ENCODE measurements around the gene NPAS2. TPM values are rescaled to one million over a fixed set of nuclear protein-coding genes. Genes with fewer than 3 reads are reported as not detected.
A peak's percentile ranks its signal among the peaks of the same experiment; 100 is the strongest.

Gene NPAS2
- total RNA-seq, 4 donors from 2014 or later, result 63.0 to 134 (median 115) TPM

DNA sequence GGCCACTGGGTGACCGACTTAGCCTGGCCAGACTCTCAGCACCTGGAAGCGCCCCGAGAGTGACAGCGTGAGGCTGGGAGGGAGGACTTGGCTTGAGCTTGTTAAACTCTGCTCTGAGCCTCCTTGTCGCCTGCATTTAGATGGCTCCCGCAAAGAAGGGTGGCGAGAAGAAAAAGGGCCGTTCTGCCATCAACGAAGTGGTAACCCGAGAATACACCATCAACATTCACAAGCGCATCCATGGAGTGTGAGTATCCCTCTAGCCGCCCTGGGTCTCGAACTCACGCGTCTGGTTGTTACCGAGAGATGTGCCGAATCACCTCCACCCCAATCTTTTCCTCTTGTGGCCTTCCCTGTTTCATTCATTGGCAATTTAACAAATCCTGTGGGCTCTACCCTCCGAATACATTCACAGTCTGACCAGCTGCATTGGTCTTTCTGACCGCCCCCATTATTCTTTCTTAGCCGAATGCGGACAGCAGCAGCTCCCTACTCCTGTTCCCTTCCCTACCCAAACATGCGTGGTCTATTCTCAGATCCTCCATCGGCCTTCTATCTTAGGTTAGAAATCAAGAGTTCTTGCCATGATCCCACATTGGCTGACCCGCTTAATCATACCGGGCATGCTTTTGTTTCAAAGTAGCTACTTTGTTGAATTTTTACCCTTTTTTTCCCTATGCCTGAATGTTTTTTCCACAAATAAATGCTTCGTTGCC lies 182.8 kb downstream of the NPAS2 start:
- Histone ChIP-seq H3K9me3 (no peaks in the 10 kb centered on the region), H3K4me1 (peaks cover 9 to 34% (median 20%) of the 10 kb centered on the region in 4 donors), H3K27me3 (no peaks in the 10 kb centered on the region), H3K4me3 (peak overlapping the region; percentile 58 to 74 (median 64)), H3K36me3 (peaks cover 0 to 37% (median 17%) of the 10 kb centered on the region in 4 donors), H3K27ac (peak overlapping the region; percentile 87 to 89 (median 89))
- WGBS, 2 donors (ENCODE audit: low coverage in 1 of 2), result 0 to 1% methylated on average over 21 to 26 of the region's 26 CpGs
- peak; percentile 21 for DNase-seq
- in situ Hi-C loops (cut with MboI; ENCODE audit: low pct_ligation_motif_present in 1 of 4, low pct_unique_long_range_greater_than_20kb in 1 of 4, low sequenced_read_pairs in 3 of 4), result loop anchor here in 2 of 4 donors (25.0 kb wide), 1 partner anchor 210 kb away; no protein-coding TSS in a partner anchor
- TF ChIP-seq POLR2A (IDR thresholded peaks at IDR 0.05), result no peak
- TF ChIP-seq, protein P1, sequence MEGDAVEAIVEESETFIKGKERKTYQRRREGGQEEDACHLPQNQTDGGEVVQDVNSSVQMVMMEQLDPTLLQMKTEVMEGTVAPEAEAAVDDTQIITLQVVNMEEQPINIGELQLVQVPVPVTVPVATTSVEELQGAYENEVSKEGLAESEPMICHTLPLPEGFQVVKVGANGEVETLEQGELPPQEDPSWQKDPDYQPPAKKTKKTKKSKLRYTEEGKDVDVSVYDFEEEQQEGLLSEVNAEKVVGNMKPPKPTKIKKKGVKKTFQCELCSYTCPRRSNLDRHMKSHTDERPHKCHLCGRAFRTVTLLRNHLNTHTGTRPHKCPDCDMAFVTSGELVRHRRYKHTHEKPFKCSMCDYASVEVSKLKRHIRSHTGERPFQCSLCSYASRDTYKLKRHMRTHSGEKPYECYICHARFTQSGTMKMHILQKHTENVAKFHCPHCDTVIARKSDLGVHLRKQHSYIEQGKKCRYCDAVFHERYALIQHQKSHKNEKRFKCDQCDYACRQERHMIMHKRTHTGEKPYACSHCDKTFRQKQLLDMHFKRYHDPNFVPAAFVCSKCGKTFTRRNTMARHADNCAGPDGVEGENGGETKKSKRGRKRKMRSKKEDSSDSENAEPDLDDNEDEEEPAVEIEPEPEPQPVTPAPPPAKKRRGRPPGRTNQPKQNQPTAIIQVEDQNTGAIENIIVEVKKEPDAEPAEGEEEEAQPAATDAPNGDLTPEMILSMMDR (IDR thresholded peaks at IDR 0.05), result no peak
- no peak for TF ChIP-seq POLR2AphosphoS5 (IDR thresholded peaks at IDR 0.05)
- intact Hi-C loops (cut with DNase I; ENCODE audit: low total_unique reads), result no loop called here

DNA sequence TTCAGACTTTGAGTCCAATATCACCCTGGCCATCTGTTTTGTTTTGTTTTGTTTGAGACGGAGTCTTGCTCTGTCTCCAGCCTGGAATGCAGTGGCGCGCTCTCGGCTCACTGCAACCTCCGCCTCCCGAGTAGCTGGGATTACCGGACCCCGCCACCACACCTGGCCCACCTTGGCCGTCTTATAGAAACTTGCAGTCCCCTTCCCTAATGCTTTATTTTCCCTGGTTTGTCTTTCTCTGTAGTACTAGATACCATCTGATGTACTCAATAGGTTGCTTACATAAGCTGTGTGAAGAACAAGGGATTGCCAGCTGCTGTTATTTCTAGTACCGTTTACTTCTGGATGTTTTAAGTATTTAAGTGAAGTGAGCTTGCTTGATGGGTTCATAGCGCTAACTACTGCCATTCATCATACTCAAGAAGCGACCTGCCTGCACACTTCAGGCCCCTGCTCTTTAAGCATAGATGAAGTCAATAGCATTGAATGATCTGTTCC lies 183.4 kb downstream of the NPAS2 start:
- 10 to 23% methylated on average over 11 to 12 of the region's 12 CpGs for WGBS, 2 donors (ENCODE audit: low coverage in 1 of 2)
- DNase-seq, result no peak
- H3K27ac ChIP-seq, result peak overlapping the region; percentile 87 to 89 (median 89)
- TF ChIP-seq POLR2AphosphoS5 (IDR thresholded peaks at IDR 0.05) (no peak), POLR2A (IDR thresholded peaks at IDR 0.05) (no peak), EP300 (IDR thresholded peaks at IDR 0.05; ENCODE audit: low read depth) (no peak)
- TF ChIP-seq, protein P1 (IDR thresholded peaks at IDR 0.05), result no peak
- no peaks in the 10 kb centered on the region for H3K27me3 ChIP-seq
- in situ Hi-C loops (cut with MboI; ENCODE audit: low pct_ligation_motif_present in 1 of 4, low pct_unique_long_range_greater_than_20kb in 1 of 4, low sequenced_read_pairs in 3 of 4), result loop anchor here in 2 of 4 donors (25.0 kb wide), 1 partner anchor 209 kb away; no protein-coding TSS in a partner anchor
- H3K4me1 ChIP-seq, result peaks cover 9 to 34% (median 20%) of the 10 kb centered on the region in 4 donors
- peak overlapping the region; percentile 58 to 74 (median 64) for H3K4me3 ChIP-seq
- H3K36me3 ChIP-seq, result peaks cover 0 to 40% (median 17%) of the 10 kb centered on the region in 4 donors
- intact Hi-C loops (cut with DNase I; ENCODE audit: low total_unique reads), result no loop called here
- H3K9me3 ChIP-seq, result no peaks in the 10 kb centered on the region

DNA sequence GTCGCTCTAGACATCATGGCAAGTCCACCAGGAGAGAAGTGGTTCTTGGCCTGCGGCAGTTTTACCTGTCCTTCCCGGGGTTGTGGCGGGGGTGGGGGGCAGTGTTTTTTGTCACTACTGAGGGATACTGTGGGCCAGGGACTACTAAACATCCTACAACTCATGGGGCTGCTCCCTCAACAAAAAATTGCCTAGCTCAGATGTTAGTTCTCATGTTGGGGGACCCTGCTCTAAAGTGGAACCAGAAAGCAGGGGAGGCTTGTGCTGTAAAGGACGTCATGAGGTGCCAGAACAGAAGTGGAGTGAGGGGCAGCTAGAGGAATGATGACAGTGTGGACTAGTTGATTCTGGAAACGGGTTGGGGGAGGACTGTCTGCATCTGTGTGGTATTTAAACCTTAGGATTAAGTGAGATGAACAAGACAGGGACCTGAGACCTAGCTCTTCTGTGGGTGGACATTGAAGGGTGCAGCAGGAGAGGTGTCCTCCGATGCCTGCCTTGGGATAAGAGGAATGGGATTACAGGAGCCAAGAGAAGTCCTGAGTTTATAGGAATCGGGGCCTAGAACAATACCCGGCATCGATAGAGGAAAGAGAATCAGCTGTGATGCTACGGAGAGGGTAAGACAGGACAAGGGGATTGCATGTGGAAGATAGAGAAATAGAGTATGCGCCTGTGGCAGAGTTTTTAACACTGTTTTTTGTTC lies 184.8 kb downstream of the NPAS2 start:
- WGBS, 2 donors (ENCODE audit: low coverage in 1 of 2), result 87 to 90% methylated on average over 8 to 12 of the region's 12 CpGs
- no peak overlapping the region for H3K4me3 ChIP-seq
- no peaks in the 10 kb centered on the region for H3K27me3 ChIP-seq
- in situ Hi-C loops (cut with MboI; ENCODE audit: low pct_ligation_motif_present in 1 of 4, low pct_unique_long_range_greater_than_20kb in 1 of 4, low sequenced_read_pairs in 3 of 4) (loop anchor here in 2 of 4 donors (25.0 kb wide), 1 partner anchor 208 kb away; no protein-coding TSS in a partner anchor), intact Hi-C loops (cut with DNase I; ENCODE audit: low total_unique reads) (no loop called here)
- DNase-seq, result no peak
- H3K4me1 ChIP-seq, result peaks cover 9 to 34% (median 20%) of the 10 kb centered on the region in 4 donors
- peaks cover 0 to 40% (median 17%) of the 10 kb centered on the region in 4 donors for H3K36me3 ChIP-seq
- TF ChIP-seq POLR2AphosphoS5 (IDR thresholded peaks at IDR 0.05) (no peak), EP300 (IDR thresholded peaks at IDR 0.05; ENCODE audit: low read depth) (no peak), POLR2A (IDR thresholded peaks at IDR 0.05) (no peak)
- TF ChIP-seq, protein P1 (IDR thresholded peaks at IDR 0.05), result no peak
- no peaks in the 10 kb centered on the region for H3K9me3 ChIP-seq
- no peak overlapping the region for H3K27ac ChIP-seq

All from transverse colon (tissue), 4 donors.